GM23338 (cell line): Measurements from ENCODE around the gene OTUD4.

Experiments used
- CTCF ChIP-seq, 2 experiments: fragments of 200-600 bp in 1 of 2; sonication (generic) in 1 of 2; conservative IDR thresholded peaks; 2 replicates each; pipeline versions ENCODE4 v1.5.1 to v1.6.1; 2016 to 2017; ENCODE audit warnings: antibody characterized with exemption in 2 of 2, low read depth in 2 of 2, mild to moderate bottlenecking in 2 of 2, moderate library complexity in 1 of 2
- EZH2 ChIP-seq: fragments of 200-600 bp; sonication (generic); IDR thresholded peaks from one replicate; pipeline ENCODE4 v1.8.0; 2017; ENCODE audit warnings: antibody characterized with exemption, mild to moderate bottlenecking, low read depth; ENCODE audit not compliant: unreplicated experiment
- ZNF114 ChIP-seq: fragments of 250-450 bp; sonication (Bioruptor Pico); IDR thresholded peaks from 2 replicates; pipeline ENCODE4 v1.5.0; 2020; ENCODE audit warnings: mild to moderate bottlenecking, moderate library complexity
- ZNF331 ChIP-seq: fragments of 250-450 bp; sonication (Bioruptor Pico); IDR thresholded peaks from 2 replicates; pipeline ENCODE4 v1.5.0; 2020; ENCODE audit warnings: low read depth, mild to moderate bottlenecking, moderate library complexity

GRCh38 chr4:145130788-145131399, 49.5 kb downstream of the OTUD4 start:
- TF ChIP-seq CTCF (conservative IDR thresholded peaks at IDR 0.05; ENCODE audit: low read depth in 2 of 2) (no peak), ZNF331 (CRISPR knock-in tag) (no peak), ZNF114 (no peak), EZH2 (no peak)
